DOHH2 (cell line): ENCODE data around the gene ZNF506.
"Not testable (repeated sequence)": the region's sequence is repeated elsewhere in the genome, so short reads cannot be mapped to it uniquely, and the experiment has no call there.

ENCODE experiments used
- H3F3A ChIP-seq: fragments of 200-600 bp; sonication (generic), shearing (Covaris generic); 2 replicates; pipeline ENCODE4 v1.6.0; 2016; ENCODE audit warnings: antibody characterized with exemption, mild to moderate bottlenecking; ENCODE audit not compliant: control insufficient read depth, insufficient read depth
- H3K27ac ChIP-seq: fragments of 200-600 bp; sonication (generic); 2 replicates; pipeline ENCODE4 v1.5.1; 2014; ENCODE audit warnings: low read depth, mild to moderate bottlenecking, low read length, moderate library complexity
- H3K27me3 ChIP-seq: fragments of 200-600 bp; sonication (generic); 2 replicates; pipeline ENCODE4 v1.6.1; 2014; ENCODE audit warnings: mild to moderate bottlenecking, low read length, mixed read lengths; ENCODE audit not compliant: control insufficient read depth
- H3K36me3 ChIP-seq: fragments of 200-600 bp; sonication (generic); 2 replicates; pipeline ENCODE4 v1.6.1; 2014; ENCODE audit warnings: mild to moderate bottlenecking, low read length, moderate library complexity, mixed read lengths; ENCODE audit not compliant: control insufficient read depth
- H3K4me1 ChIP-seq: fragments of 200-600 bp; sonication (generic); 2 replicates; pipeline ENCODE4 v1.6.1; 2014; ENCODE audit warnings: mild to moderate bottlenecking, low read length, mixed read lengths; ENCODE audit not compliant: control insufficient read depth
- H3K4me2 ChIP-seq: fragments of 200-600 bp; sonication (generic); 2 replicates; pipeline ENCODE4 v1.6.0; 2014; ENCODE audit warnings: mild to moderate bottlenecking, low read length, moderate library complexity
- H3K4me3 ChIP-seq: fragments of 200-600 bp; sonication (generic); 2 replicates; pipeline ENCODE4 v1.5.1; 2014; ENCODE audit warnings: mild to moderate bottlenecking, low read length, mixed read lengths
- H3K79me2 ChIP-seq: fragments of 200-600 bp; sonication (generic); 2 replicates; pipeline ENCODE4 v1.6.1; 2014; ENCODE audit warnings: mild to moderate bottlenecking, low read length, mixed read lengths; ENCODE audit not compliant: control insufficient read depth
- H3K9me2 ChIP-seq: fragments of 200-600 bp; sonication (generic); replicated peaks from 2 replicates; pipeline ENCODE4 v1.6.1; 2014; ENCODE audit warnings: mild to moderate bottlenecking, low read length, mixed read lengths; ENCODE audit not compliant: control insufficient read depth
- H3K9me3 ChIP-seq: fragments of 200-600 bp; sonication (generic); 2 replicates; pipeline ENCODE4 v1.6.1; 2014; ENCODE audit warnings: antibody characterized with exemption, low read length, mixed read lengths; ENCODE audit not compliant: control insufficient read depth, insufficient read depth
- H4K20me1 ChIP-seq: fragments of 200-600 bp; sonication (generic); 2 replicates; pipeline ENCODE4 v1.6.0; 2014; ENCODE audit warnings: low read depth, mild to moderate bottlenecking, antibody characterized with exemption, low read length, moderate library complexity; ENCODE audit not compliant: control insufficient read depth, insufficient read depth
- CTCF ChIP-seq: fragments of 200-600 bp; sonication (generic); IDR thresholded peaks from one replicate; pipeline ENCODE4 v1.5.1; 2014; ENCODE audit warnings: antibody characterized with exemption, mild to moderate bottlenecking, low read depth, low read length; ENCODE audit not compliant: poor library complexity, severe bottlenecking
- EZH2phosphoT487 ChIP-seq: fragments of 200-600 bp; sonication (generic); IDR thresholded peaks from 2 replicates; pipeline ENCODE4 v1.6.1; 2017; ENCODE audit warnings: borderline replicate concordance, mild to moderate bottlenecking, antibody characterized with exemption, low read length, moderate library complexity, mixed read lengths

The ZNF506 gene

DNA sequence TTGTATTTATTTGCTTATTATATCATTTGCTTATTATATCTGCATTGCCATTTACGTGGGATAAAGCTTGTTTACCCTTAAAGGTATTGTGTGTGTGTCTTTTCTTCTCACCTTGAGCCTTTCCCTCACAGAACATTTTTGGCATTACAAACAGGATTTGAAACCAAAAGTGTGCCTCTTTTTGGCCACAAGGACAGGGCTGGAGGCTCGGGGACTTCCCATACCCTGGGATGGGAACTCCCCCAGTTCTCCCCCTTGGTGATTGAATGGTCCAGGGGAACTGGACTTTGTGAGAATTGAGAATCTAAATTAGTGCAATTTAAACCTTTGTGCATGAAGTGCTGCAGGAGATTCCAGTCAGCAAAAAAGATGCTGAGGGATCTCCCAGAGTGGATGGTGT, 2.4 kb upstream of the ZNF506 start:
- Histone ChIP-seq H3K36me3 (peaks cover 19% of the 10 kb centered on the region), H3K27me3 (no peaks in the 10 kb centered on the region), H4K20me1 (no peaks in the 10 kb centered on the region), H3K4me3 (no peak overlapping the region), H3F3A (no peaks in the 10 kb centered on the region), H3K9me2 (no peaks in the 10 kb centered on the region), H3K4me2 (no peak overlapping the region), H3K4me1 (peaks cover 11% of the 10 kb centered on the region), H3K27ac (no peak overlapping the region), H3K79me2 (peaks cover 25% of the 10 kb centered on the region), H3K9me3 (peaks cover 52% of the 10 kb centered on the region)
- TF ChIP-seq CTCF (no peak), EZH2phosphoT487 (no peak)

- Histone ChIP-seq H3K36me3 (peaks cover 35% of the 10 kb centered on the region), H3K4me1 (peaks cover 19% of the 10 kb centered on the region), H3K27ac (peak overlapping the region; percentile 62), H3K4me2 (peak overlapping the region; percentile 92), H3K79me2 (peaks cover 44% of the 10 kb centered on the region), H3K4me3 (peak overlapping the region; percentile 76), H3K9me3 (peaks cover 54% of the 10 kb centered on the region)
- H3K9me2 ChIP-seq, H3F3A ChIP-seq, H3K27me3 ChIP-seq, H4K20me1 ChIP-seq: not testable (repeated sequence)
Measured at GRCh38 chr19:19821976-19822375, 426 bp upstream of the ZNF506 start.

DNA sequence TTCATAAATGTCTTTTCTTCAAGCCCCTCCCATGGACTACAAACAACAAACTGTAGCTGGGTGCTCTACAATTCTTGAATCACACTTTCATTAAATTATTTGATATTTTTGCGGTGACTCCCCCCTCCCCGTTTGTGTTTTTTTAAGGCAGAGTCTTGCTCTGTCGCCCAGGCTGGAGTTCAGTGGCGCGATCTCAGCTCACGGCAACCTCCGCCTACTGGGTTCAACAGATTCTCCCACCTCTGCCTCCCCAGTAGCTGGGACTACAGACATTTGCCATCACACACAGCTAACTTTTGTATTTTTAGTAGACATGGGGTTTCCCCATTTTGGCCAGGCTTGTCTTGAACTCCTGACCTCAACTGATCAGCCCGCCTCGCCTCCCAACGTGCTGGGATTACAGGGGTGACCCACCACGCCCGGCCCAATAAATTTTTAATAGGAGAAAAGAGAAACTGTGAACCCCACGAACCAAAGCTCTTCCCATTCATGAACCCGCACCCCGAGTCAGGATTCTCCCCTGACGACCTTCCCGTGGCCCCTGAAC, 703 bp downstream of the ZNF506 start:
- Histone ChIP-seq H3K4me3 (peak overlapping the region; percentile 76), H3K9me3 (peaks cover 54% of the 10 kb centered on the region)

More for the DNA sequence above, 703 bp downstream of the ZNF506 start:
- H3K4me1 ChIP-seq = peaks cover 19% of the 10 kb centered on the region
- TF ChIP-seq EZH2phosphoT487 = no peak
- no peak for TF ChIP-seq CTCF
- H3K27me3 ChIP-seq = no peaks in the 10 kb centered on the region
- H3K27ac ChIP-seq = peak overlapping the region; percentile 62
- peaks cover 35% of the 10 kb centered on the region for H3K36me3 ChIP-seq
- H3K4me2 ChIP-seq = peak overlapping the region; percentile 92
- no peaks in the 10 kb centered on the region for H3K9me2 ChIP-seq
- peaks cover 54% of the 10 kb centered on the region for H3K79me2 ChIP-seq
- H3F3A ChIP-seq = no peaks in the 10 kb centered on the region
- no peaks in the 10 kb centered on the region for H4K20me1 ChIP-seq
